Fibroblast of villous mesenchyme (primary cell): ENCODE measurements around the gene DPF1. TPM values are rescaled to one million over a fixed set of nuclear protein-coding genes. Genes with fewer than 3 reads are reported as not detected.

Experiments
- DNase-seq: peaks from one replicate; pipeline ENCODE4 v3.0.0-alpha.2; 2010; ENCODE audit warnings: low read depth
- H3K4me3 ChIP-seq: 2 replicates; pipeline ENCODE4 v1.5.1; 2011; ENCODE audit warnings: low read depth, mild to moderate bottlenecking, low read length
- total RNA-seq: library from RNA; depleted of rRNA; stranded (reverse); fragments of >200 nt; gene quantifications from 2 replicates; pipeline ENCODE4 v1.2.3, GENCODE V29; 2012
- TF ChIP-seq, protein P1 (sequence below): IDR thresholded peaks from 2 replicates; pipeline ENCODE4 v1.5.1; 2012; ENCODE audit warnings: low read depth, mild to moderate bottlenecking, low read length; ENCODE audit not compliant: insufficient read depth

DPF1 gene
- total RNA-seq, 1 donor, result 1.7 TPM

GRCh38 chr19:38180071-38180470 lies 44.0 kb downstream of the DPF1 start:
- H3K4me3 ChIP-seq, result no peak overlapping the region
- TF ChIP-seq, protein P1, sequence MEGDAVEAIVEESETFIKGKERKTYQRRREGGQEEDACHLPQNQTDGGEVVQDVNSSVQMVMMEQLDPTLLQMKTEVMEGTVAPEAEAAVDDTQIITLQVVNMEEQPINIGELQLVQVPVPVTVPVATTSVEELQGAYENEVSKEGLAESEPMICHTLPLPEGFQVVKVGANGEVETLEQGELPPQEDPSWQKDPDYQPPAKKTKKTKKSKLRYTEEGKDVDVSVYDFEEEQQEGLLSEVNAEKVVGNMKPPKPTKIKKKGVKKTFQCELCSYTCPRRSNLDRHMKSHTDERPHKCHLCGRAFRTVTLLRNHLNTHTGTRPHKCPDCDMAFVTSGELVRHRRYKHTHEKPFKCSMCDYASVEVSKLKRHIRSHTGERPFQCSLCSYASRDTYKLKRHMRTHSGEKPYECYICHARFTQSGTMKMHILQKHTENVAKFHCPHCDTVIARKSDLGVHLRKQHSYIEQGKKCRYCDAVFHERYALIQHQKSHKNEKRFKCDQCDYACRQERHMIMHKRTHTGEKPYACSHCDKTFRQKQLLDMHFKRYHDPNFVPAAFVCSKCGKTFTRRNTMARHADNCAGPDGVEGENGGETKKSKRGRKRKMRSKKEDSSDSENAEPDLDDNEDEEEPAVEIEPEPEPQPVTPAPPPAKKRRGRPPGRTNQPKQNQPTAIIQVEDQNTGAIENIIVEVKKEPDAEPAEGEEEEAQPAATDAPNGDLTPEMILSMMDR, result no peak
- DNase-seq, result no peak

DNA sequence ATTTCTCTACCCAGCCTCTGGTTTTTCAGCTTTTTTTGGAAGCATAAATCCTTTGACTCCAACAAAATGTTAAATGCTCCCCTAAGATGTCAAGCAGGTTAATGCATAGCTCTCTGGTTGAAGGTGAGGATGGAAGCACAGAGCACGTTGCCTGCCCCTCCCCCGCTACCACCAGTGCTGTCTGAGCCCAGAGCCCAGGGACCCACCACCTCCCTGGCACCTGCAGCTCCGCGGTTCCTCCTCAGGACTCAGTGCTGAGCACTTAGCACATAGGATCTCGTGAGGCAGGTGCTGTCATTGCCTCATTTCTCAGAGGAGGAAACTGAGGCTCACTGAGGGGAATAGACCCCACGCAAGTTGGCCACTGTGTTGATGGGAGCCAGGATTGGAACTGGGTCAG lies 48.6 kb downstream of the DPF1 start:
- DNase-seq, result no peak
- no peak overlapping the region for H3K4me3 ChIP-seq
- TF ChIP-seq, protein P1, result no peak

DNA sequence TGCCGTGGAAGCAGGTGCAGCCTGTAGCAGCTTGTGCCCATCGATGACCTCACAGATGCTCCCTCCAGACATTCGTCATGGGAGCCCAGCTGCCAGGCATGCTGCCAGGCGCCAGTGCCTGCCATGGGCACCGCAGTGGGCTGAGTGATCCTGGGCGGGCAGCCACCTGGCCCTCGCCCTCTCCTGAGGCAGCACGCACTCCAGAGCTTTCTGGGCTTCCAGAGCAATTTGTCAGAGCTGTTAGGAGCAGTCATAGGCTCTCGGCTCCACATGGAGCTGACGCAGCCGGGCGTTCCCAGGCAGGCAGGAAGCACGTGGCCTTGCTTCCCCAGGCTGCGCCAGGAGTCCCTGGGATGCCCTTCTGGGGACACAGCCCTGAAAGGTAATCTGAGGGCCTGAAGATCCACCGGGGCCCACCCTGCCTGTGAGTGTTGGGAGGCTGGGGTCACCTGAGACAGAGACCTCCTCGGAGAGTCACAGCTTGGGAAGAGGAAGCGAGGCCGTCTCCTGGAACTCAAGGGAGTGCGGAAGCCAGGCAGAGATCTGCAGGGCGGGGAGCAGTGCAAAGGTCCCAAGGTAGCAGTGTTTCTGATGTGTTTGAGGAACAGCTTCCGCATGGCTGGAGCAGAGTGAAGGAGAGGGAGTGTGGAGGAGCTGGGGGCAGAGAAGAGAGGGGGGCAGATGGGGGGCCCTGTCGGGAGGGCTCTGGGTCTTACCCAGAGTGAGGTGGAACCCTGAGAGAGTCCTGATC lies 50.6 kb downstream of the DPF1 start:
- no peak for DNase-seq
- no peak overlapping the region for H3K4me3 ChIP-seq
- TF ChIP-seq, protein P1, result no peak

GRCh38 chr19:38172001-38172400 lies 52.0 kb downstream of the DPF1 start:
- no peak for DNase-seq
- TF ChIP-seq, protein P1, result no peak
- H3K4me3 ChIP-seq, result no peak overlapping the region

DNA sequence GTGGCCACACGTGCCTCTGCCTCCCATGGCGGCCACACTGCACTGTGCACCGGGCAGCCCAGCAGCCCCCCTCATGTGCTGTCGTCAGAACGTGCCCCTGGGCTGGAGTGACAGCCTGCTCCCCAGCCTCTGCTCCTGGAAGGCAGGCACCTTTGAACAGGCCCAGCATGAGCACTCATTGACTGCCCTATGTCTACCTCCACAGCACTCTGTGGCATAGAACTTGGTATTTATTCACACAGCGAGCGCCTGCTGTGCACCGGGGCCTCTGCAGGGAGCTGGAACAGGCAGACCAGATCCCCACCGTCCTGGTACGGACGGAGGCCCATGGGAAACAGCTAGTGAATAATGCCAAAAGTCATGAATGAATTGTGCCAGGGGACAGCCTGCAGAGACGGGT lies 53.7 kb downstream of the DPF1 start:
- H3K4me3 ChIP-seq, result no peak overlapping the region
- DNase-seq, result no peak
- TF ChIP-seq, protein P1, result no peak

DNA sequence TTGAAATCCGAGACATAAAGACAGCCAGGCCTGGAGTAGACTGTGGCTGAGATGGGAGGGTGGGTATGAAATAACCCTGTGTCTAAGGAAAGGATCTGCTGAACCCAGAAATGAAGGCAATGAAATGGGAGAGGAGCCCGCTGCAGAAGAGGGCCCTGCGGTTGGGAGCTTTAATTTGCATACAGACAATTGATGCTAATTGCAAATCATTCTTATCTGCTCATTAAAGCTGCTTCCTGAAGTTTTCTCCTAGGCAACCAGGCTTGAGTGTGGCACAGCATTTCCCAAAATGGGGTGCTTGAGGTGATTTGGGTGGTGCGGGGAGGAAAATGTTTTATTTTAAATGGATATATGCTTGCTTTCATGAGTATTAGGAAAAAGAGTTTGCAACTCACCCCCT lies 55.4 kb downstream of the DPF1 start:
- H3K4me3 ChIP-seq, result no peak overlapping the region
- TF ChIP-seq, protein P1, result no peak
- DNase-seq, result no peak

DNA sequence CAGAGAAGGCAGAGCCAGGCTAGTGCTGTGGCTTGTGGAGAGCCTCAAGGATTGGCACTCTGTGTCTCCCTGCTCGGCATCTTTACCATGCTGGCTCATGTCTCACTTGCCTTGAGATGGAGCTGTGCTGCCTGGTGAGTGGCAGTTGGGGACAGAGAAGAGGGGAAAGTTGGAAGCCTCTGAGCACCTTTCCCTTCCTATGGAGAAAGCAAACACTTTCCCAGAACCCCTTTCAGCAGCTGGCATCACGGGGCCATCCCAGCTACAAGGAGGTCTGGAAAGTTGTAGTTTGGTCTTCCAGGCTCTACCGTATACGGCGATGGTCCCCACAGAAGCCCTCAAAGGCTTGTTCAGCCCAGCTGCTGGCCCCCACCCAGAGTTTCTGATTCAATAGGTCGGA lies 58.7 kb downstream of the DPF1 start:
- no peak for DNase-seq
- no peak overlapping the region for H3K4me3 ChIP-seq
- TF ChIP-seq, protein P1, result no peak
